RWPE1 (cell line): ENCODE data around the gene PJA2.

Source experiments
- CTCF ChIA-PET: fragments of 350-600 bp; sonication (Branson Sonifier 250); formaldehyde crosslinking; extraction: SDS; loops from one replicate; lab custom pipeline; 2021; lab: Yijun Ruan, JAX
- POLR2A ChIA-PET: fragments of 400-600 bp; formaldehyde crosslinking; extraction: SDS; loops from one replicate; lab custom pipeline; 2020; ENCODE audit warnings: antibody characterized with exemption; ENCODE audit not compliant: low non-redundant PET; lab: Yijun Ruan, JAX
- DNase-seq: peaks from one replicate; pipeline ENCODE4 v3.0.0; 2012; ENCODE audit warnings: low spot score
- H3K27ac ChIP-seq: fragments of 450-650 bp; 2 replicates; pipeline ENCODE4 v1.5.1; 2017
- TF ChIP-seq, protein P1 (sequence below): fragments of 450-650 bp; conservative IDR thresholded peaks from 2 replicates; pipeline ENCODE4 v1.5.1; 2017; ENCODE audit warnings: low read depth, mild to moderate bottlenecking

The PJA2 gene, protein sequence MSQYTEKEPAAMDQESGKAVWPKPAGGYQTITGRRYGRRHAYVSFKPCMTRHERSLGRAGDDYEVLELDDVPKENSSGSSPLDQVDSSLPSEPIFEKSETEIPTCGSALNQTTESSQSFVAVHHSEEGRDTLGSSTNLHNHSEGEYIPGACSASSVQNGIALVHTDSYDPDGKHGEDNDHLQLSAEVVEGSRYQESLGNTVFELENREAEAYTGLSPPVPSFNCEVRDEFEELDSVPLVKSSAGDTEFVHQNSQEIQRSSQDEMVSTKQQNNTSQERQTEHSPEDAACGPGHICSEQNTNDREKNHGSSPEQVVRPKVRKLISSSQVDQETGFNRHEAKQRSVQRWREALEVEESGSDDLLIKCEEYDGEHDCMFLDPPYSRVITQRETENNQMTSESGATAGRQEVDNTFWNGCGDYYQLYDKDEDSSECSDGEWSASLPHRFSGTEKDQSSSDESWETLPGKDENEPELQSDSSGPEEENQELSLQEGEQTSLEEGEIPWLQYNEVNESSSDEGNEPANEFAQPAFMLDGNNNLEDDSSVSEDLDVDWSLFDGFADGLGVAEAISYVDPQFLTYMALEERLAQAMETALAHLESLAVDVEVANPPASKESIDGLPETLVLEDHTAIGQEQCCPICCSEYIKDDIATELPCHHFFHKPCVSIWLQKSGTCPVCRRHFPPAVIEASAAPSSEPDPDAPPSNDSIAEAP

DNA sequence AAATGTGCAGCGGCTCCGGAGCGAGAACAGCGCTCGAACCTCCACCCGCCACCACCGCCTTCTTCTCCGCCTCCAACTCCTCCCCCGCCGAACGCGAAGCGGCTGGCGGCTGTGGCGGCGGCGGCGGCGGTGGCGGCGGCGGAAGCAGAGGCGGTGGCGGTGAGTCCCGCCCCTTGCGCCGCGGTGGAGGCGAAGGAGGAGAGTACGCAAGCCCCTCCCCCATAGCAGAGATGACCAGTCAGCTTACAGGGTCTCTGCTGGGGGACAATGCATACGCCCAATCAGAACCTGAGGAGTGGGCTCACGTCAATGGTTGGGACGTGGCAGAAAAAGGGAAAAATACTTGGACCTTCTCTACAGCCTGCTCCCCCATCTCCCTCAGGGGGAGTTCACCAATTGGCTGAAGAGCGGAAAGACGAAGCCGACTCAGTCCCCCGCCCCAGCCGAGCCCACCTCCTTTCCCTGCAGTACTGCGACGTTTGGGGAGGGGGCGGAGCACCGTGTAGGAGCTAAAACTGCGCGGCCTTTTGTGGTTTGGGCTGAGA, at the start of gene PJA2:
TSS of gene PJA2 (minus strand) at position 131 of the 545 bp plus-strand sequence. CDS start 26,541 bp downstream, outside the sequence.
- ChIA-PET POLR2A (interaction anchor here (0.5 to 1.2 kb wide), 2 partner anchors 13 to 756 kb away, joined by 3 to 5 read pairs; no protein-coding TSS in a partner anchor), CTCF (no interaction called here)
- H3K27ac ChIP-seq, result peak within 1 kb of the TSS; percentile 100
- DNase-seq, result peak; percentile 99
- TF ChIP-seq, protein P1, sequence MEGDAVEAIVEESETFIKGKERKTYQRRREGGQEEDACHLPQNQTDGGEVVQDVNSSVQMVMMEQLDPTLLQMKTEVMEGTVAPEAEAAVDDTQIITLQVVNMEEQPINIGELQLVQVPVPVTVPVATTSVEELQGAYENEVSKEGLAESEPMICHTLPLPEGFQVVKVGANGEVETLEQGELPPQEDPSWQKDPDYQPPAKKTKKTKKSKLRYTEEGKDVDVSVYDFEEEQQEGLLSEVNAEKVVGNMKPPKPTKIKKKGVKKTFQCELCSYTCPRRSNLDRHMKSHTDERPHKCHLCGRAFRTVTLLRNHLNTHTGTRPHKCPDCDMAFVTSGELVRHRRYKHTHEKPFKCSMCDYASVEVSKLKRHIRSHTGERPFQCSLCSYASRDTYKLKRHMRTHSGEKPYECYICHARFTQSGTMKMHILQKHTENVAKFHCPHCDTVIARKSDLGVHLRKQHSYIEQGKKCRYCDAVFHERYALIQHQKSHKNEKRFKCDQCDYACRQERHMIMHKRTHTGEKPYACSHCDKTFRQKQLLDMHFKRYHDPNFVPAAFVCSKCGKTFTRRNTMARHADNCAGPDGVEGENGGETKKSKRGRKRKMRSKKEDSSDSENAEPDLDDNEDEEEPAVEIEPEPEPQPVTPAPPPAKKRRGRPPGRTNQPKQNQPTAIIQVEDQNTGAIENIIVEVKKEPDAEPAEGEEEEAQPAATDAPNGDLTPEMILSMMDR, result no peak

DNA sequence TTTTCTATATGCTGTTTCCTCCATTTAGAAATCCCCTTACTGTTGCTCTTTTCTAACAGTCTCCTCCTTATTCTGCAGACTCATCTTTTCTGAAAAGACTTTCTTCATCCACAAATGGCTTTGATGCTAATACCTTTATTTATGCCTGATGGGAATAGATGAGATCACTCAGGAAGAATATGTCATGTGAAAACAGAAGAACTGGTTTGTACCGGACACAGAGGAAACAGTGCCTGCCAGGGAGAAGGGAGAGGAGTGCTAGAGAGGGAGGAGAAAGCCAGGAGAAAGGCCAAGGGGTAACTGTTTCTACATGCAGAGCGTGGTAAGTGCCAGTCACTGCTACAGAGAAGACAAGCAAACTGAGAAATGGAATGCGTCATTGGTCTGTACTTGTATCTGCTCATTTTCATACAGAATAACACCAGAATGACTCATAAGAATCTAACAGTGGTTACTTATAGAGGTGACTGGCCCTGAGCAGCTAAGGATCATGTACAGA, 45.9 kb upstream of the PJA2 start:
- TF ChIP-seq, protein P1, result no peak
- ChIA-PET CTCF (interaction anchor here (0.5 kb wide), 1 partner anchor 151 kb away, joined by 3 read pairs; no protein-coding TSS in a partner anchor), POLR2A (no interaction called here)
- peak; percentile 97 for DNase-seq
- H3K27ac ChIP-seq, result no peak overlapping the region

DNA sequence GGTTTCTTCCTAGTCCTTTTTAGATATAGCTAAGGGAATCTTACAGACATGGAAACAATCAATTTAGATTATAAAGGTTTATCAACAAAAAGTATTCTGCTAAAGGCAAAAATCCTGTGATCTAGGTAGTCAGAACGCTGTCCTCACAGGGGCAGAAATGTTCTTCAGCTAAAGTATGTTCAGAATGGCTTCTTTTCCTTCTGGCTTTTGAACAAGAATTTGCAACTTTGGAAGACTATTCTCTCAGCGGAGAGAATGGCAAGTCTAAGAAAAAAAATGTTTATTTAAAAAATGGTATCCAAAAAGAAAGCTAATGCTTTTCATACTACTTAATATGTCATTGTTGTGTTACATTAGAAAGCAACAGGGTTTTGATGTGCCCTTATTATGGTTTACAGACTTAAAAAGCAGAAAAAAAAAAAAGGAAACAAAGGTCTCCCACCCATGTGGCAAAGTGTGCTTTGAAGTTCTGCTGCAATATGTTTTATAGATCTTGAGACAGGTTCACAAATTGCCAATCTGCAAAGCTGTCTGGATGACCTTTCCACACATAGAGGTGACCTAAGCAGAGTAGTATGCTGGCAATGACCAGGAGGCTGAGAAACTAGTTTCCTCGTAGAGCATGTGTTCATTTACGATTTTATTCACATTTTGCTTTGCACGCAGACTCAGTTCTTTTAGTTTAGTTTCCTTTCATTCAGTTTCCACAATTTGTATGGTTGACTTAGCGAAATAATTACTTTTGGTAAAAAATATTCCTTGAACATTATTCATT, 45.1 kb upstream of the PJA2 start:
- no peak overlapping the region for H3K27ac ChIP-seq
- TF ChIP-seq, protein P1, result no peak
- ChIA-PET CTCF (interaction anchor here (0.6 kb wide), 1 partner anchor 539 kb away, joined by 3 read pairs; no protein-coding TSS in a partner anchor), POLR2A (no interaction called here)
- no peak for DNase-seq

DNA sequence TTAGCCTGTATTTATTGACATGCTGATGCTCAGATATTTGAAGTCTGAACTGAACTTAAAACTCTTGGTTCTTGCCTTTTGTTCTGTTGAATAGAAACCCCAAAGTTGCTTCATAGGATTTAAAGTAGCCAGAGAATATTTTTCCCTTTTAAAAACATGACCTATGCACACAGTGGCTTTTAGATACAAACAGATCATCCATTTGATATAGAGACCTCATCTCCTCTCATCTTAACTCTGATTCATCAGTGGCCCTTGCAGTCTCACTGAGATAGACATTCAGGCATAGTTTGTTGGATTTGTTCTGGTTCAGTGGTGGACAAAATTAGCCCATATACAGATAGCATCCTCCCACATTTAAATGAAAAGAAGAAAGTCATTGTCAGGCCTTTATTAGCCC, 43.5 kb upstream of the PJA2 start:
- POLR2A ChIA-PET, result no interaction called here
- DNase-seq, result no peak

DNA sequence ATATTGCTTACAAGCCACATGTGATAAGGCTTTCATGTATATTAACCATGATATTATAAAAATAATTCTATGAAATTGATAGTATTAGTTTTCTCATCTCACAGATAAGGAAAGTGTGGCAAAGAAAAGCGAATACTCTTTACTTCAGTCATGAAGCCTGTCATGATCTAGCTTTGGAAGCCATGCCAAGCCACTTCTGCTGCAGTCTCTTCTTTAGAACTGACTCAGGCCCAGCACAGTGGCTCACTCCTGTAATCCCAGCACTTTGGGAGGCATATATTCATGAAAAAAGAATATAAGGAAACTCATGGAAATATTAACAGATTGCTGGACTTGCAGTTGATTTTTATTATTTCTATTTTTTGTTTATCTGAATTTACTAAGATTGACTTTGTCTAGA, 42.9 kb upstream of the PJA2 start:
- ChIA-PET POLR2A (no interaction called here), CTCF (no interaction called here)
- DNase-seq, result no peak
- TF ChIP-seq, protein P1, result no peak
- no peak overlapping the region for H3K27ac ChIP-seq

More for the DNA sequence above, 43.5 kb upstream of the PJA2 start:
- CTCF ChIA-PET, result no interaction called here
- no peak overlapping the region for H3K27ac ChIP-seq
- TF ChIP-seq, protein P1, result no peak
